ENCODE results near the gene RAD9B.
A peak's percentile ranks its signal among the peaks of the same experiment; 100 is the strongest.
"Not testable (repeated sequence)": the region's sequence is repeated elsewhere in the genome, so short reads cannot be mapped to it uniquely, and the experiment has no call there.

Gene RAD9B

GRCh38 chr12:110508071-110508586 is 6.0 kb downstream of the RAD9B start:
- no peaks in the 10 kb centered on the region for H3K4me1 Mint-ChIP-seq
- no peak overlapping the region for H3K27ac Mint-ChIP-seq
- no peaks in the 10 kb centered on the region for H3K27me3 Mint-ChIP-seq
- no peaks in the 10 kb centered on the region for H3K36me3 Mint-ChIP-seq
- H3K9me3 Mint-ChIP-seq: no peaks in the 10 kb centered on the region
- H3K4me3 Mint-ChIP-seq: no peak overlapping the region

DNA sequence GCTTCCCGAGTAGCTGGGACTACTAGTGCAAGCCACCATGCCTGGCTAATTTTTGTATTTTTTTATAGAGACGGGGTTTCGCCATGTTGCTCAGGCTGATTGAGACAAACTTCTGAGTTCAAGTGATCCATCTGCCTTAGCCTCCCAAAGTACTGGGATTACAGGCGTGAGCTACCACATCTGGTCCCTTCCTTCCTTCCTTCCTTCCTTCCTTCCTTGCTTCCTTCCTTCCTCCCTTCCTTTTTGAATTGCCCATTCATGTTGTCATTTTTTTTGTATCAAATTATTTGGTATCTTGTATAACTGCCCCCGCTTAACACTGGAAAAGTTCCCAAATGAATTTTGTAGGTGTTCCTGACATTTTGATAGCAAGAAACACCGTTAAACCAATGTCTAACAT is 11.7 kb downstream of the RAD9B start:
- no peaks in the 10 kb centered on the region for H3K36me3 Mint-ChIP-seq
- peaks cover 1% of the 10 kb centered on the region for H3K27me3 Mint-ChIP-seq
- H3K4me1 Mint-ChIP-seq: no peaks in the 10 kb centered on the region
- no peaks in the 10 kb centered on the region for H3K9me3 Mint-ChIP-seq
- H3K27ac Mint-ChIP-seq: no peak overlapping the region
- no peak overlapping the region for H3K4me3 Mint-ChIP-seq

DNA sequence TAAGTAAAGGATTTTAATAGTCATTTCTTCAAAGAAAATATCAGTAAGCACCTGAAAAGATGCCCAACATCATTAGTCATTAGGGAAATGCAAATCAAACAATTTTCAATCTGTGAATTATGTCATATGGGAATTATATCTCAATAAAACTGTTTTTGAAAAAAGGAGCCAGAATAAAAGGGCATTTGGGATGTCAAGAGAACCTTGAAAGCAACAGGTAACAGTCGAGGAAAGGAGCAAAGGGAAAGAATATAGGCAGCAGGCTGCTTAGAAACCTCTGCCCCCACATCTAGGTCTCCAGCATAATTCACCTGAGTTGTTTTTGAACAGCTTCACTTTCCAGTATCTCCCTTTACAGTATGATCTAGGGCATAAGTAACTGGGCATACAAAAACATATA is 12.2 kb downstream of the RAD9B start:
- Mint-ChIP-seq H3K27ac (no peak overlapping the region), H3K4me3 (no peak overlapping the region), H3K9me3 (no peaks in the 10 kb centered on the region), H3K4me1 (no peaks in the 10 kb centered on the region), H3K36me3 (no peaks in the 10 kb centered on the region), H3K27me3 (peaks cover 1% of the 10 kb centered on the region)

DNA sequence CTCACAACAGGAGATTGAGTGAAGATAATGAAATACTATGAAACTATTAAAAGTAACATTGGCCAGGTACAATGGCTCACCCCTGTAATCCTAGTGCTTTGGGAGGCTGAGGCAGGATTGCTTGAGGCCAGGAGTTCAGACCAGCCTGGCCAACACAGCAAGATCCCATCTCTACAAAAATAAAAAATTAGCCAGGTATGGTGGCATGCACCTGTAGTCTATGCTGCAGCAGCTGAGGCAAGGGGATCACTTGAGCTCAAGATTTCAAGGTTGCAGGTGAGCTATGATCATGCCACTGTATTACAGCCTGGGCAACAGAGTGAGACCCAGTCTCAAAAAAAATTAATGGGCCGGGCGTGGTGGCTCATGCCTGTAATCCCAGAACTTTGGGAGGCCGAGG is 14.9 kb downstream of the RAD9B start:
- Mint-ChIP-seq H3K9me3 (no peaks in the 10 kb centered on the region), H3K4me3 (no peak overlapping the region), H3K27me3 (peaks cover 1% of the 10 kb centered on the region), H3K36me3 (peaks cover 1% of the 10 kb centered on the region), H3K4me1 (no peaks in the 10 kb centered on the region), H3K27ac (no peak overlapping the region)

- not testable (repeated sequence) for H3K4me1 Mint-ChIP-seq, H3K9me3 Mint-ChIP-seq, H3K27me3 Mint-ChIP-seq, H3K4me3 Mint-ChIP-seq, H3K36me3 Mint-ChIP-seq, H3K27ac Mint-ChIP-seq
Measured at GRCh38 chr12:110518014-110518413, 15.9 kb downstream of the RAD9B start.

- H3K4me3 Mint-ChIP-seq, H3K27ac Mint-ChIP-seq, H3K27me3 Mint-ChIP-seq, H3K4me1 Mint-ChIP-seq, H3K9me3 Mint-ChIP-seq, H3K36me3 Mint-ChIP-seq: not testable (repeated sequence)
Measured at GRCh38 chr12:110520876-110521712, 19.0 kb downstream of the RAD9B start.

- Mint-ChIP-seq H3K4me1 (peaks cover 22% of the 10 kb centered on the region), H3K4me3 (no peak overlapping the region), H3K27ac (peak overlapping the region; percentile 32), H3K36me3 (peaks cover 13% of the 10 kb centered on the region), H3K27me3 (no peaks in the 10 kb centered on the region), H3K9me3 (no peaks in the 10 kb centered on the region)
Measured at GRCh38 chr12:110528277-110528839, 26.2 kb downstream of the RAD9B start.

GRCh38 chr12:110530511-110530910 is 28.4 kb downstream of the RAD9B start:
- Mint-ChIP-seq H3K4me1 (peaks cover 32% of the 10 kb centered on the region), H3K9me3 (no peaks in the 10 kb centered on the region), H3K27me3 (no peaks in the 10 kb centered on the region), H3K36me3 (peaks cover 16% of the 10 kb centered on the region), H3K27ac (no peak overlapping the region), H3K4me3 (no peak overlapping the region)

DNA sequence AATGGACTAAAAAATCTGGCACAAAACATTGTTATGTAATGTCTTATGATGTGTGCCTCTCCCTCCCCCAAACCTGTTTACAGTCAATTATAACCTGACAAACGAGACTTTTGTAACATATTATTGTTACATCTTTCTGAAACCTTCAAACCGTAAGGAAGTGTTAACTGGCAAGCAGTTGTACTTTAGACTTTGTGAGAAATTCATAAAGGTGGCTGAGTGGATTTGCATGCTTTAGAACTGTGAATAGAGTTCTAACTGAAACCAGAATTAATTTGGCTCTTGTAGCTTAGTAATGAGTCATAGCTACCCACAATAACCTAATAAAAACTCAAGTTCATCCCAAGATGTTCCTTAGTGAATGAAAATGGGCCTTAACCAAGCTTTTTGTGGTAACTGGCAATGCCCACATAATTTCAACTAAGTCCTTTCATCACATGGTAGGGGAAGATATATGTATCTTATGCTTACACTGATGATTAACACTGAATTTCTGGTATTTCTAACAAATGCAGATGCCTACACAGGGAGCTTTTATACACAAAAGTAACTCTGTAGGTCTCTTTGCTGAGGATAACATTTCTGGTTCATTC is 29.7 kb downstream of the RAD9B start:
- Mint-ChIP-seq H3K27me3 (no peaks in the 10 kb centered on the region), H3K4me3 (peak overlapping the region; percentile 72), H3K9me3 (no peaks in the 10 kb centered on the region), H3K4me1 (peaks cover 32% of the 10 kb centered on the region), H3K36me3 (peaks cover 21% of the 10 kb centered on the region), H3K27ac (peak overlapping the region; percentile 93)

DNA sequence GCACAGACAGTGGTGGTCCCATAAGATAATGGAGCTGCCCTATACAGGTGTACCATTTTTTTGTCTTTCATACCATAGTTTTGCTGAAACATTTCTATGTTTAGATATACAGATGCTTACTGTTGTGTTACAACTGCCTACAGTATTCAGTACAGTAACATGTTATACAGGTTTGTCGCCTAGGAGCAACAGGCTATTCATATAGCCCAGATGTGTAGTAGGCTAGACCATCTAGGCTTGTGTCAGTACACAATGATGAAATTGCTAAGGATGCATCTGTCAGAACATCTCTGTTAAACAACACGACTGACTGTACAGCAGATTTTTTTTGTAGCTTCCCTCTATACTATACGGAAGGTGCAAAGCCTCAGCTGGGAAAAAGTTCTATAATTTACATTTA is 30.5 kb downstream of the RAD9B start:
- H3K36me3 Mint-ChIP-seq: peaks cover 21% of the 10 kb centered on the region
- peaks cover 32% of the 10 kb centered on the region for H3K4me1 Mint-ChIP-seq
- peak overlapping the region; percentile 9 for H3K4me3 Mint-ChIP-seq
- no peaks in the 10 kb centered on the region for H3K9me3 Mint-ChIP-seq
- H3K27me3 Mint-ChIP-seq: no peaks in the 10 kb centered on the region
- peak overlapping the region; percentile 17 for H3K27ac Mint-ChIP-seq

DNA sequence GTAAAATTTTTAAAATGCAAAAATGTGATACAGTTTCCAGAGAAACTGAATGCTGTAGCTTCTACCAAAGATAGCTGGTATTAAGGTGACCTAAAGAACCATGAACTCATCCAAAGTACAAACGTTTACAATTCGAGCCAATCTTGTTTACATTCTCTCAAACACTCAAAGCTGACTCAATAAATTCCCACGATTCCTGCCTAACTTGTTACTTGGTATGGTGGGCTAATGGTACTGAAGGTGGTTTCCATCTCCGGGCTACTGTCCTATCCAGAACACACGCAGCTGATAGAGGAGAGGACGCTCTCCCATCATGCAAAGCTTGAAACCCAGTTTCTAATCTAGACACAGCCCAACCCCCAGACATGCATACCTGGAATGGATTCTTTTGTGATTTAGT is 31.5 kb downstream of the RAD9B start:
- Mint-ChIP-seq H3K4me3 (no peak overlapping the region), H3K36me3 (peaks cover 20% of the 10 kb centered on the region), H3K4me1 (peaks cover 32% of the 10 kb centered on the region), H3K27ac (no peak overlapping the region), H3K9me3 (no peaks in the 10 kb centered on the region), H3K27me3 (no peaks in the 10 kb centered on the region)

- peaks cover 28% of the 10 kb centered on the region for H3K4me1 Mint-ChIP-seq
Measured at GRCh38 chr12:110534811-110535210, 32.7 kb downstream of the RAD9B start.

DNA sequence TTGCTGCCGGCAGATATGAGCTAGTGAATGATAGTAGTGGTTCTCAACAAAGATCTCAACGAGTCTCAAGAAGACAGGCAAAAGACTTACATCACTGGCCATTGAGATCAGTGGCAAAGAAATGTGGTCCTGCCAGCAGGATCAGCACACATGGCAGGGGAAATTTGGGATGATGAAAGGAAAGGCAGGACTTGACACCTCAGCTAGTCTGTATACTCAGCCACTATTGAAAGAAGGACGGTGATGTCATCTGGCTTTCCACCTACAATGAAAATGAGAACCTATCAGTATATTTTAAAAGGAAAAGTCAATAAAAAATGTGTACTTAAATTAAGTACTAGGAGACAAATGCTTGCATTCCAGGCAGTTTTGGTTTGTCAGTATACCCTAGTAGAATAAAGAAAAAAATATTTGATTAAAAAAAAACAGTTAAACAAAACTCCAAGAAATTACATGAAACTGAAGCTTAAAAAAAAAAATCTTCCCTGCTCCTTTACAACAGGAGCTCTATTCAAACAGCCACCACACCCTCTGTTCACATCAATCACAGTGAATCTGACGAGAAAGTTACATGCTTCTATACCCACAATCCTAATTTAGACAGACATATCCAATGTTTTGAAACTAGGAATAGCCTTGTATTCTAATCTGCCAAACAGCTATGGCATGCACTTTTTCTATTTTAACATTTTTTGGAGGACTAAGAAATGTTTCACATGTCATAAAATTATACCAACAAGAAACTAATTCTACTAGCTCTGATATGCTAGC is 34.9 kb downstream of the RAD9B start:
- H3K27ac Mint-ChIP-seq: no peak overlapping the region
- no peak overlapping the region for H3K4me3 Mint-ChIP-seq
- H3K36me3 Mint-ChIP-seq: peaks cover 12% of the 10 kb centered on the region
- H3K9me3 Mint-ChIP-seq: no peaks in the 10 kb centered on the region
- no peaks in the 10 kb centered on the region for H3K27me3 Mint-ChIP-seq
- peaks cover 20% of the 10 kb centered on the region for H3K4me1 Mint-ChIP-seq

More at GRCh38 chr12:110534811-110535210, 32.7 kb downstream of the RAD9B start:
- Mint-ChIP-seq H3K36me3 (peaks cover 17% of the 10 kb centered on the region), H3K27ac (no peak overlapping the region), H3K4me3 (no peak overlapping the region), H3K27me3 (no peaks in the 10 kb centered on the region), H3K9me3 (no peaks in the 10 kb centered on the region)

- H3K27me3 Mint-ChIP-seq: no peaks in the 10 kb centered on the region
- H3K27ac Mint-ChIP-seq: no peak overlapping the region
- no peak overlapping the region for H3K4me3 Mint-ChIP-seq
- H3K4me1 Mint-ChIP-seq: peaks cover 15% of the 10 kb centered on the region
- no peaks in the 10 kb centered on the region for H3K9me3 Mint-ChIP-seq
- H3K36me3 Mint-ChIP-seq: peaks cover 14% of the 10 kb centered on the region
Measured at GRCh38 chr12:110537605-110538409, 35.7 kb downstream of the RAD9B start.

Measured in activated naive CD4-positive, alpha-beta T cell treated with anti-CD3 and anti-CD28 coated beads, Interleukin-2, amount 50 U/mL, for 24 hours (primary cell).